Lower lobe of right lung (tissue), 2 donors: ENCODE data around the gene PPM1H. TPM values are rescaled to one million over a fixed set of nuclear protein-coding genes. Genes with fewer than 3 reads are reported as not detected.
"Not testable (repeated sequence)": the region's sequence is repeated elsewhere in the genome, so short reads cannot be mapped to it uniquely, and the experiment has no call there.

ENCODE experiments used
- ATAC-seq, 2 donors: fragments of 200-7000 bp; cut with Tn5 transposase; one replicate each; pipeline ENCODE4 v1.9.1; 2020 to 2022; ENCODE audit warnings: mild to moderate bottlenecking in 2 of 2, moderate library complexity in 2 of 2
- DNase-seq: peaks from one replicate; pipeline ENCODE4 v3.0.0-alpha.2; 2020
- H3K27ac ChIP-seq: fragments of 200-600 bp; one replicate; pipeline ENCODE4 v1.8.0; 2022
- H3K27me3 ChIP-seq: fragments of 200-600 bp; one replicate; pipeline ENCODE4 v1.8.0; 2022; ENCODE audit warnings: low read depth
- H3K36me3 ChIP-seq: fragments of 200-600 bp; one replicate; pipeline ENCODE4 v1.8.0; 2022; ENCODE audit warnings: mild to moderate bottlenecking
- H3K4me1 ChIP-seq: fragments of 200-600 bp; one replicate; pipeline ENCODE4 v1.8.0; 2022
- H3K4me3 ChIP-seq: fragments of 200-600 bp; one replicate; pipeline ENCODE4 v1.8.0; 2022; ENCODE audit warnings: mild to moderate bottlenecking
- H3K9me3 ChIP-seq: fragments of 200-600 bp; one replicate; pipeline ENCODE4 v1.8.0; 2022
- intact Hi-C: fragments of 100-400 bp; cut with DNase I; formaldehyde crosslinking; loops from one replicate; pipeline ENCODE4 v1.11.0; 2022
- total RNA-seq: library from RNA; stranded (reverse); fragmentation: NEBNext Ultra II Directional; extraction: Animal tissue kit (Norgen Biotek cat#: 25700); gene quantifications from one replicate; pipeline ENCODE4 v1.2.1, GENCODE V29; 2021
- TF ChIP-seq, protein P1 (sequence below): fragments of 200-600 bp; IDR thresholded peaks from one replicate; pipeline ENCODE4 v1.8.0; 2022; ENCODE audit warnings: antibody characterized with exemption, mild to moderate bottlenecking
- donor health status: DM: no; HTN: yes; CAD: no; lungs with severe emphysema.

PPM1H gene
- total RNA-seq, 1 donor from 2014 or later = 6.8 TPM

DNA sequence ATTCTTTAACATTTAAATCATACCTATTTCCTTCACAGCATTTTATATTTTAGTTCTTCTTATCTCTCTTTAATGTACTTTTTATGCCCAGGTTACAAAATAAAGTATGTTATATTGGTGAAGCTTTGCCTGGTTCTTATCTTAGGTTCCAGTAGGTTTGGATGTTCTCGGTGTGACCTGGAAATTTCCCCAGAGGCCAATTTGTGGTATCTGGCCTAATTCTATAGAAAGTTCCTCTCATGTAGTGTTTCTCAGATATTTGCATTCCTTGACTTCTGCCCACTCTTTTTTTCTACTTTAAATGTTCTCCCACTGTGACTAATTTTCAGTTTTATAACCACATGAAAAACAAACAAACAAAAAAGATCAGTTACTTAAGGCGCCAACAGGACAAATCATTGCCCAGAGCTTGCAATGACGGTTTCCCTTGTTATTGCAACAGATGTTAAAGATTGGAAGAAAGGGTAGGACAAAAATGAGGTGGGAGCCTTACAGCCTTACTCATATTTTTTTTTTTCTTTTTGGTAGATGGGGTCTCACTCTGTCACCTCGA, 41.2 kb upstream of the PPM1H start:
- no peaks in the 10 kb centered on the region for H3K4me1 ChIP-seq
- no peaks in the 10 kb centered on the region for H3K36me3 ChIP-seq
- no peaks in the 10 kb centered on the region for H3K27me3 ChIP-seq
- DNase-seq = no peak
- H3K4me3 ChIP-seq = no peak overlapping the region
- TF ChIP-seq, protein P1, sequence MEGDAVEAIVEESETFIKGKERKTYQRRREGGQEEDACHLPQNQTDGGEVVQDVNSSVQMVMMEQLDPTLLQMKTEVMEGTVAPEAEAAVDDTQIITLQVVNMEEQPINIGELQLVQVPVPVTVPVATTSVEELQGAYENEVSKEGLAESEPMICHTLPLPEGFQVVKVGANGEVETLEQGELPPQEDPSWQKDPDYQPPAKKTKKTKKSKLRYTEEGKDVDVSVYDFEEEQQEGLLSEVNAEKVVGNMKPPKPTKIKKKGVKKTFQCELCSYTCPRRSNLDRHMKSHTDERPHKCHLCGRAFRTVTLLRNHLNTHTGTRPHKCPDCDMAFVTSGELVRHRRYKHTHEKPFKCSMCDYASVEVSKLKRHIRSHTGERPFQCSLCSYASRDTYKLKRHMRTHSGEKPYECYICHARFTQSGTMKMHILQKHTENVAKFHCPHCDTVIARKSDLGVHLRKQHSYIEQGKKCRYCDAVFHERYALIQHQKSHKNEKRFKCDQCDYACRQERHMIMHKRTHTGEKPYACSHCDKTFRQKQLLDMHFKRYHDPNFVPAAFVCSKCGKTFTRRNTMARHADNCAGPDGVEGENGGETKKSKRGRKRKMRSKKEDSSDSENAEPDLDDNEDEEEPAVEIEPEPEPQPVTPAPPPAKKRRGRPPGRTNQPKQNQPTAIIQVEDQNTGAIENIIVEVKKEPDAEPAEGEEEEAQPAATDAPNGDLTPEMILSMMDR = no peak
- intact Hi-C loops = no loop called here
- no peaks in the 10 kb centered on the region for H3K9me3 ChIP-seq
- H3K27ac ChIP-seq = no peak overlapping the region
- no peak for ATAC-seq

DNA sequence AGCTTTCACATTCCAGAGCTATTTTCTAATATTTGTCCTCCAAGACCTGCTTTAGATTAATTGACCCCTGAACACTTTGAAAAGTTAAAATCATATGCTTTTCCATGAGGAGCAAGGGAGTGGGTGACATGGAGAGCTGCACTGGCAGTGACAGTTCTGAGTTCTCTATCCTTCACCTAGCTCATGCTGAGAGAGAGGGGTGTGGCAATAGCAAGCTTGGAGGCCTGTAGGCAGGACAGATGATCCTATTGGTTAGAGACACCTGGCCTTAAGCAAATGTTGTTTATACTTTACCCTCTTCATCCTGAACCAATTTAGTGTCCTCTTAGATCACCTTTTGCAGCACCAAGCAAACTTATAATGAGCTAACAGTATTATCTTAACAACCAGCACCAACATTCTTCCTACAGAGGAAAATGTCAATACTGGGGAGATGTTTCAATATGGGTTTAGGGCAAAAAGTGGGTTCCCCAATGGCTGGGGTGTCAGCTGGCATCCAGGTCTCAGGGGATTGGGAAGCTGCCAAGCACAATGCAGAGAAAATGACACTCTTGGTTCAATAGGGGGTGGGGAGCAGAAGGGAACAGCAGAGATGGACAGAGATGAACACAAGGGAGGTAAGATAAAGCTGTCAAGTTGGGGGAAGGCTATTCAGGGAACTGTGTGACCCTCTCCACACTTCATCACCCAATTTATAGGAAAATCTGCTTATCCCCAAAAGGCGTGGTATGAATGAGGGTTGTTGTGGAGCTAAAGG, 37.0 kb upstream of the PPM1H start:
- H3K9me3 ChIP-seq = no peaks in the 10 kb centered on the region
- no peaks in the 10 kb centered on the region for H3K27me3 ChIP-seq
- H3K4me1 ChIP-seq = no peaks in the 10 kb centered on the region
- no peaks in the 10 kb centered on the region for H3K36me3 ChIP-seq
- TF ChIP-seq, protein P1 = no peak
- no peak for ATAC-seq
- no peak overlapping the region for H3K4me3 ChIP-seq
- DNase-seq = no peak
- H3K27ac ChIP-seq = no peak overlapping the region
- intact Hi-C loops = no loop called here

DNA sequence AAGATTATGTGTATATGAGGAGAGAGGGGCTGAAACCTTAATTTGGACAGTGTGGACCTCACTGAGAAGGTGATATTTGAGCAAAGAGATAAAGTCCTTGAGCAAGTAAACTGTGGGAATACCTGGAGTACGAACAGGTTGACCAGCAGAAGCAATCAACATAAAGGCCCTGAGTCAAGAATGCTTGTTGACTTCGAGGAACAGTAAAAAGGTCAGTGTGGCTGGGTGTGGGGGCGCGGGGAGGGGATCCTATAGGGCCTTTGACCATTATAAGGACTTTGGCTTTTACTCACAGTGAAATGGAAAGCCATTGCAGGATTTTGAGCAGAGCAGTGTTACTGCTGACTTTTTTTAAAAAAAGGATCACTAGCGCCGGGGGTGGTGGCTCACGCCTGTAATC, 34.7 kb upstream of the PPM1H start:
- DNase-seq (no peak), ATAC-seq (no peak)
- no peaks in the 10 kb centered on the region for H3K9me3 ChIP-seq
- no peaks in the 10 kb centered on the region for H3K4me1 ChIP-seq
- intact Hi-C loops = no loop called here
- H3K27ac ChIP-seq = no peak overlapping the region
- H3K36me3 ChIP-seq = no peaks in the 10 kb centered on the region
- no peak overlapping the region for H3K4me3 ChIP-seq
- no peaks in the 10 kb centered on the region for H3K27me3 ChIP-seq
- TF ChIP-seq, protein P1 = no peak

DNA sequence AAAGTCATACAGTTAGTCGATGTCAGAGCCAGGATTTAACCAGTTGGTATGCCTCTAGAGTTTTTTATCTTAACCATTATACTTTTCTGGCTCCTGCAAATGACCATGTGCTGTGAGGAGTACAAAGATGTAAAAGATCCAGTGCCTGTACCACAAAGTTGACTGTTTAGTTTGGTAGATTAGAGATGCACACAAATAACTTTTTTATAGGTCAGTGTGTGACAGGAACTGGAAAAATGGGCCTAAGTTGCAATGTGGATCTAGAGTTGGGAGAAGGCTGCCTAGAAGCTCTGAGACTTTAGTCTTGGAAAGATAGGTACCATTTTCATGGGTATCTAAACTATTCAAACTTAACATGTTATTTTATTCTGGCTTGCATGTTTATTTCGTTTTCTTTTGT, 32.8 kb upstream of the PPM1H start:
- no peaks in the 10 kb centered on the region for H3K36me3 ChIP-seq
- no peak for ATAC-seq
- H3K9me3 ChIP-seq = no peaks in the 10 kb centered on the region
- intact Hi-C loops = no loop called here
- no peaks in the 10 kb centered on the region for H3K27me3 ChIP-seq
- no peak overlapping the region for H3K27ac ChIP-seq
- no peaks in the 10 kb centered on the region for H3K4me1 ChIP-seq
- TF ChIP-seq, protein P1 = no peak
- no peak overlapping the region for H3K4me3 ChIP-seq
- DNase-seq = no peak

DNA sequence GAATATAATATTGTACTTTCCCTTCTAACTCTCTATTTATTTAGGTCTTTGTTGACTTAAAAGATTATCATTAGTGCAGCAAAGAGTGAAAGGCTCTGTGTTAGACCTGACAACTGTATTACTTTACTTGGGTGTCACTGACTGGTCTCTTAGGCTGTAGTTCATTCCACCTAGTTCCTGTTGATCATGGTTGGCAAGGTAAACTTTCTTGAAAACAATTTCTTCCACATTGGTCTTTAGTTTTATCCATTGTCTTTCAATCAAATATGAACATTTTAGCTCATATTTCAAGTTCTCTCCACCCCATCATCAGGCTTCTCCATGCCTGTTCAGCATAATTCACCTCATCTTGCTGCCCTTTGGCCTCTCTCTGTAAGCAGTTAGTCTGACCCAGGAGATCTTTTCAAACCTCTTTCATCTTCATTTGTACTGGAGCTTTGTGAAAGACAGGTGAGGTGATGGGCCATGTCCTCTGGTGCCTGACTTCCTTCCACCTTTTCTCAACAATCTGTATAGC, 32.1 kb upstream of the PPM1H start:
- Histone ChIP-seq H3K4me3 (no peak overlapping the region), H3K36me3 (no peaks in the 10 kb centered on the region), H3K27ac (no peak overlapping the region), H3K9me3 (no peaks in the 10 kb centered on the region), H3K27me3 (no peaks in the 10 kb centered on the region), H3K4me1 (no peaks in the 10 kb centered on the region)
- ATAC-seq = no peak
- intact Hi-C loops = no loop called here
- no peak for DNase-seq
- TF ChIP-seq, protein P1 = no peak

DNA sequence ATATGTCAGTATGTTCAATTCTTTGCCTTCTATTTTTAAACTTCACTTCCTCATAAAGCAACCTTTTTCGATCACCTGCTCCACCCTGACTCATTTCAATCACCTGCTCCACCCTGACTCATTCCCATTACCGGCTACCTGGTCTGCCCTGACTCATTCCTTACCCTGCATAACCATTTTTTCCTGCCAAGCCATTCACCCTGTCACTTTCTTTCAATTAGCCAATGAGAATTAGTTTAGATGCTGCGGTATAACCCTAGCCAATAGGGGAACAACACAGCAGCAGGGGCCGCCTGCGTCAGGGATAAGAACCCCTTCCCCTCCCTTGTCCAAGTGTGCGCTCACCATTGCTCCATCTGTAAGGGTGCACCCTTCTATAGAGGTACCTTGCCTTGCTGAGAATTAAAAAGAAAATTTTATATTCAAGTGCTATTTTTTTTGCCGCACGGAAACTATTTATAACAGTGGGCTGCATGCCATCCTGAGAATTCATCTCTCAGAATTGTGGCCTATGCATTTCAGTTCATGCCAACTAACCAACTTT, 31.6 kb upstream of the PPM1H start:
- ATAC-seq, DNase-seq, H3K4me1 ChIP-seq: not testable (repeated sequence)

DNA sequence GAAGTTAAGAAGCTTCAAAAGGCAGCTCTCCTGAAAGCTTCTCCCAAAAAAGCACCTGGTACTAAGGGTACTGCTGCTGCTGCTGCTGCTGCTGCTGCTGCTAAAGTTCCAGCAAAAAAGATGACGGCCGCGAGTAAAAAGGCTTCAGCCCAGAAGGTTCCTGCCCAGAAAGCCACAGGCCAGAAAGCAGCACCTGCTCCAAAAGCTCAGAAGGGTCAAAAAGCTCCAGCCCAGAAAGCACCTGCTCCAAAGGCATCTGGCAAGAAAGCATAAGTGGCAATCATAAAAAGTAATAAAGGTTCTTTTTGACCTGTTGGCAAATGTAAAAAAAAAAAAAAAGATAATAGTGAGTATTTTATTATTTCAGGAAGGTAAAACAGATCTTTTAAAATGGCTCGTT, 30.8 kb upstream of the PPM1H start:
- H3K27ac ChIP-seq, H3K4me3 ChIP-seq, H3K27me3 ChIP-seq, ATAC-seq, H3K36me3 ChIP-seq, DNase-seq, H3K9me3 ChIP-seq, H3K4me1 ChIP-seq, intact Hi-C loops: not testable (repeated sequence)

More for the DNA sequence above, 31.6 kb upstream of the PPM1H start:
- H3K27ac ChIP-seq, H3K9me3 ChIP-seq, H3K36me3 ChIP-seq, H3K4me3 ChIP-seq, H3K27me3 ChIP-seq, intact Hi-C loops: not testable (repeated sequence)

DNA sequence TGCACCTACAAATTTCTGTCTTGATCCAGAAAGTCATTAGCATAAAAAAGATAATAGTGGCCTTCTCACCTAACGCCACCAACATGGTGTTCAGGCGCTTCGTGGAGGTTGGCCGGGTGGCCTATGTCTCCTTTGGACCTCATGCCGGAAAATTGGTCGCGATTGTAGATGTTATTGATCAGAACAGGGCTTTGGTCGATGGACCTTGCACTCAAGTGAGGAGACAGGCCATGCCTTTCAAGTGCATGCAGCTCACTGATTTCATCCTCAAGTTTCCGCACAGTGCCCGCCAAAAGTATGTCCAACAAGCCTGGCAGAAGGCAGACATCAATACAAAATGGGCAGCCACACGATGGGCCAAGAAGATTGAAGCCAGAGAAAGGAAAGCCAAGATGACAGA, 30.3 kb upstream of the PPM1H start:
- intact Hi-C loops, H3K36me3 ChIP-seq, H3K4me3 ChIP-seq: not testable (repeated sequence)

More for the DNA sequence above, 30.3 kb upstream of the PPM1H start:
- ATAC-seq, H3K27me3 ChIP-seq, H3K4me1 ChIP-seq, DNase-seq, H3K9me3 ChIP-seq, H3K27ac ChIP-seq: not testable (repeated sequence)
